ENCODE results near the gene CCDC171. TPM values are rescaled to one million over a fixed set of nuclear protein-coding genes. Genes with fewer than 3 reads are reported as not detected.
"Not testable (repeated sequence)": the region's sequence is repeated elsewhere in the genome, so short reads cannot be mapped to it uniquely, and the experiment has no call there.

The CCDC171 gene
- total RNA-seq, 1 donor: 5.8 TPM

GRCh38 chr9:15696979-15697378 is 144.1 kb downstream of the CCDC171 start:
- DNase-seq (ENCODE audit: insufficient read length, low spot score, missing footprints): peak; percentile 64
- TF ChIP-seq CTCF (IDR thresholded peaks at IDR 0.05; ENCODE audit: extremely low read depth, low read depth, low read length): no peak
- Histone ChIP-seq H3K4me1 (ENCODE audit: insufficient read depth, low read length) (peaks cover 9% of the 10 kb centered on the region), H3K27me3 (ENCODE audit: insufficient read depth, low read length) (no peaks in the 10 kb centered on the region), H3K4me3 (ENCODE audit: insufficient read depth, low read length) (no peak overlapping the region), H3K9me3 (ENCODE audit: low read depth, low read length) (no peaks in the 10 kb centered on the region), H4K20me1 (ENCODE audit: insufficient read depth, low read length) (no peaks in the 10 kb centered on the region), H3K79me2 (ENCODE audit: insufficient read depth, low read length) (no peaks in the 10 kb centered on the region), H3K36me3 (ENCODE audit: insufficient read depth, low read length) (no peaks in the 10 kb centered on the region), H3K4me2 (ENCODE audit: insufficient read depth, low read length) (peak overlapping the region; percentile 1), H2AFZ (ENCODE audit: low read length) (peak overlapping the region; percentile 5), H3K27ac (ENCODE audit: low read depth, low read length) (peak overlapping the region; percentile 0)

- Histone ChIP-seq H3K27me3 (ENCODE audit: insufficient read depth, low read length) (no peaks in the 10 kb centered on the region), H4K20me1 (ENCODE audit: insufficient read depth, low read length) (no peaks in the 10 kb centered on the region), H3K36me3 (ENCODE audit: insufficient read depth, low read length) (no peaks in the 10 kb centered on the region), H3K4me3 (ENCODE audit: insufficient read depth, low read length) (no peak overlapping the region), H3K4me1 (ENCODE audit: insufficient read depth, low read length) (peaks cover 9% of the 10 kb centered on the region), H3K79me2 (ENCODE audit: insufficient read depth, low read length) (no peaks in the 10 kb centered on the region), H3K9me3 (ENCODE audit: low read depth, low read length) (no peaks in the 10 kb centered on the region), H2AFZ (ENCODE audit: low read length) (no peak overlapping the region), H3K27ac (ENCODE audit: low read depth, low read length) (peak overlapping the region; percentile 0), H3K4me2 (ENCODE audit: insufficient read depth, low read length) (peak overlapping the region; percentile 1)
- TF ChIP-seq CTCF (IDR thresholded peaks at IDR 0.05; ENCODE audit: extremely low read depth, low read depth, low read length): no peak
- peak; percentile 82 for DNase-seq (ENCODE audit: insufficient read length, low spot score, missing footprints)
Observed at GRCh38 chr9:15697446-15697851, 144.6 kb downstream of the CCDC171 start.

- not testable (repeated sequence) for H3K4me1 ChIP-seq (ENCODE audit: insufficient read depth, low read length); H3K4me3 ChIP-seq (ENCODE audit: insufficient read depth, low read length); H4K20me1 ChIP-seq (ENCODE audit: insufficient read depth, low read length); H3K27me3 ChIP-seq (ENCODE audit: insufficient read depth, low read length); H3K79me2 ChIP-seq (ENCODE audit: insufficient read depth, low read length); H3K9me3 ChIP-seq (ENCODE audit: low read depth, low read length); H3K4me2 ChIP-seq (ENCODE audit: insufficient read depth, low read length); DNase-seq (ENCODE audit: insufficient read length, low spot score, missing footprints); H3K36me3 ChIP-seq (ENCODE audit: insufficient read depth, low read length); H2AFZ ChIP-seq (ENCODE audit: low read length); H3K27ac ChIP-seq (ENCODE audit: low read depth, low read length)
Observed at GRCh38 chr9:15699876-15700559, 147.2 kb downstream of the CCDC171 start.

- no peak overlapping the region for H3K27ac ChIP-seq (ENCODE audit: low read depth, low read length)
- no peaks in the 10 kb centered on the region for H3K4me1 ChIP-seq (ENCODE audit: insufficient read depth, low read length)
- H3K4me2 ChIP-seq (ENCODE audit: insufficient read depth, low read length): no peak overlapping the region
- no peak overlapping the region for H3K4me3 ChIP-seq (ENCODE audit: insufficient read depth, low read length)
- H3K79me2 ChIP-seq (ENCODE audit: insufficient read depth, low read length): no peaks in the 10 kb centered on the region
- H3K9me3 ChIP-seq (ENCODE audit: low read depth, low read length): no peaks in the 10 kb centered on the region
- DNase-seq (ENCODE audit: insufficient read length, low spot score, missing footprints): peak; percentile 19
- no peaks in the 10 kb centered on the region for H4K20me1 ChIP-seq (ENCODE audit: insufficient read depth, low read length)
- TF ChIP-seq CTCF (IDR thresholded peaks at IDR 0.05; ENCODE audit: extremely low read depth, low read depth, low read length): no peak
- no peak overlapping the region for H2AFZ ChIP-seq (ENCODE audit: low read length)
- H3K27me3 ChIP-seq (ENCODE audit: insufficient read depth, low read length): no peaks in the 10 kb centered on the region
- no peaks in the 10 kb centered on the region for H3K36me3 ChIP-seq (ENCODE audit: insufficient read depth, low read length)
Observed at GRCh38 chr9:15707000-15707399, 154.2 kb downstream of the CCDC171 start.

All from osteoblast (primary cell).